ENCODE measurements around the gene PGM1.

DNA sequence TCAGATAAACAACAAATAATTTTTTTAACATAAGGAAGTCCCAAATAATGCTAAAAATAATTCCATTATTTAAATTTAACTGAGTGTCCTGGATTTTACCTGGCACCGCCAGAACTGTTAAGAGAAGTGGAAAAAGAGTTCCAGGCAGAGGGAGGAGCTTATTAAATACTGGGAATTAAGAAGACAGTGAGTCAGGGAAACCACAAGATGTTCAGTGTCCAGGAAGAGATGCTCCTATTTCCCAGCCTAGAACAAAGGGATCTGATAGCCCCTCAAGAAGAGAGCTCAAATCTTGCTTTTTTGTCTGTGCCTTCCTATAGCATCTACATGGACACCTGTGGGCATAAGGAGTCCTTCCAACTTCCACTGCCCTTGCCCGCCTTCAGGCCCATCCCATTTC lies 85.9 kb downstream of the PGM1 start:
- TF ChIP-seq REPIN1 (CRISPR knock-in tag; IDR thresholded peaks at IDR 0.05; ENCODE audit: borderline replicate concordance, low read depth) = no peak
- TF ChIP-seq MYC (CRISPR knock-in tag; IDR thresholded peaks at IDR 0.05; ENCODE audit: borderline replicate concordance) = no peak
- no peak for TF ChIP-seq RNF2 (conservative IDR thresholded peaks at IDR 0.05; ENCODE audit: low read depth)
- no peak for TF ChIP-seq AHR (CRISPR knock-in tag; IDR thresholded peaks at IDR 0.05)
- TF ChIP-seq SNAI1 (CRISPR knock-in tag; IDR thresholded peaks at IDR 0.05; ENCODE audit: borderline replicate concordance) = no peak
- TF ChIP-seq, protein P1, sequence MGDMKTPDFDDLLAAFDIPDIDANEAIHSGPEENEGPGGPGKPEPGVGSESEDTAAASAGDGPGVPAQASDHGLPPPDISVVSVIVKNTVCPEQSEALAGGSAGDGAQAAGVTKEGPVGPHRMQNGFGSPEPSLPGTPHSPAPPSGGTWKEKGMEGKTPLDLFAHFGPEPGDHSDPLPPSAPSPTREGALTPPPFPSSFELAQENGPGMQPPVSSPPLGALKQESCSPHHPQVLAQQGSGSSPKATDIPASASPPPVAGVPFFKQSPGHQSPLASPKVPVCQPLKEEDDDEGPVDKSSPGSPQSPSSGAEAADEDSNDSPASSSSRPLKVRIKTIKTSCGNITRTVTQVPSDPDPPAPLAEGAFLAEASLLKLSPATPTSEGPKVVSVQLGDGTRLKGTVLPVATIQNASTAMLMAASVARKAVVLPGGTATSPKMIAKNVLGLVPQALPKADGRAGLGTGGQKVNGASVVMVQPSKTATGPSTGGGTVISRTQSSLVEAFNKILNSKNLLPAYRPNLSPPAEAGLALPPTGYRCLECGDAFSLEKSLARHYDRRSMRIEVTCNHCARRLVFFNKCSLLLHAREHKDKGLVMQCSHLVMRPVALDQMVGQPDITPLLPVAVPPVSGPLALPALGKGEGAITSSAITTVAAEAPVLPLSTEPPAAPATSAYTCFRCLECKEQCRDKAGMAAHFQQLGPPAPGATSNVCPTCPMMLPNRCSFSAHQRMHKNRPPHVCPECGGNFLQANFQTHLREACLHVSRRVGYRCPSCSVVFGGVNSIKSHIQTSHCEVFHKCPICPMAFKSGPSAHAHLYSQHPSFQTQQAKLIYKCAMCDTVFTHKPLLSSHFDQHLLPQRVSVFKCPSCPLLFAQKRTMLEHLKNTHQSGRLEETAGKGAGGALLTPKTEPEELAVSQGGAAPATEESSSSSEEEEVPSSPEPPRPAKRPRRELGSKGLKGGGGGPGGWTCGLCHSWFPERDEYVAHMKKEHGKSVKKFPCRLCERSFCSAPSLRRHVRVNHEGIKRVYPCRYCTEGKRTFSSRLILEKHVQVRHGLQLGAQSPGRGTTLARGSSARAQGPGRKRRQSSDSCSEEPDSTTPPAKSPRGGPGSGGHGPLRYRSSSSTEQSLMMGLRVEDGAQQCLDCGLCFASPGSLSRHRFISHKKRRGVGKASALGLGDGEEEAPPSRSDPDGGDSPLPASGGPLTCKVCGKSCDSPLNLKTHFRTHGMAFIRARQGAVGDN (CRISPR knock-in tag; IDR thresholded peaks at IDR 0.05) = no peak
- TF ChIP-seq, protein P2, sequence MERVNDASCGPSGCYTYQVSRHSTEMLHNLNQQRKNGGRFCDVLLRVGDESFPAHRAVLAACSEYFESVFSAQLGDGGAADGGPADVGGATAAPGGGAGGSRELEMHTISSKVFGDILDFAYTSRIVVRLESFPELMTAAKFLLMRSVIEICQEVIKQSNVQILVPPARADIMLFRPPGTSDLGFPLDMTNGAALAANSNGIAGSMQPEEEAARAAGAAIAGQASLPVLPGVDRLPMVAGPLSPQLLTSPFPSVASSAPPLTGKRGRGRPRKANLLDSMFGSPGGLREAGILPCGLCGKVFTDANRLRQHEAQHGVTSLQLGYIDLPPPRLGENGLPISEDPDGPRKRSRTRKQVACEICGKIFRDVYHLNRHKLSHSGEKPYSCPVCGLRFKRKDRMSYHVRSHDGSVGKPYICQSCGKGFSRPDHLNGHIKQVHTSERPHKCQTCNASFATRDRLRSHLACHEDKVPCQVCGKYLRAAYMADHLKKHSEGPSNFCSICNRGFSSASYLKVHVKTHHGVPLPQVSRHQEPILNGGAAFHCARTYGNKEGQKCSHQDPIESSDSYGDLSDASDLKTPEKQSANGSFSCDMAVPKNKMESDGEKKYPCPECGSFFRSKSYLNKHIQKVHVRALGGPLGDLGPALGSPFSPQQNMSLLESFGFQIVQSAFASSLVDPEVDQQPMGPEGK (CRISPR knock-in tag; IDR thresholded peaks at IDR 0.05) = no peak
- TF ChIP-seq, protein P3, sequence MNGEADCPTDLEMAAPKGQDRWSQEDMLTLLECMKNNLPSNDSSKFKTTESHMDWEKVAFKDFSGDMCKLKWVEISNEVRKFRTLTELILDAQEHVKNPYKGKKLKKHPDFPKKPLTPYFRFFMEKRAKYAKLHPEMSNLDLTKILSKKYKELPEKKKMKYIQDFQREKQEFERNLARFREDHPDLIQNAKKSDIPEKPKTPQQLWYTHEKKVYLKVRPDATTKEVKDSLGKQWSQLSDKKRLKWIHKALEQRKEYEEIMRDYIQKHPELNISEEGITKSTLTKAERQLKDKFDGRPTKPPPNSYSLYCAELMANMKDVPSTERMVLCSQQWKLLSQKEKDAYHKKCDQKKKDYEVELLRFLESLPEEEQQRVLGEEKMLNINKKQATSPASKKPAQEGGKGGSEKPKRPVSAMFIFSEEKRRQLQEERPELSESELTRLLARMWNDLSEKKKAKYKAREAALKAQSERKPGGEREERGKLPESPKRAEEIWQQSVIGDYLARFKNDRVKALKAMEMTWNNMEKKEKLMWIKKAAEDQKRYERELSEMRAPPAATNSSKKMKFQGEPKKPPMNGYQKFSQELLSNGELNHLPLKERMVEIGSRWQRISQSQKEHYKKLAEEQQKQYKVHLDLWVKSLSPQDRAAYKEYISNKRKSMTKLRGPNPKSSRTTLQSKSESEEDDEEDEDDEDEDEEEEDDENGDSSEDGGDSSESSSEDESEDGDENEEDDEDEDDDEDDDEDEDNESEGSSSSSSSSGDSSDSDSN (CRISPR knock-in tag; IDR thresholded peaks at IDR 0.05) = no peak

Measured in HepG2 (cell line).